ENCODE results near the gene ACTN3. TPM values are rescaled to one million over a fixed set of nuclear protein-coding genes. Genes with fewer than 3 reads are reported as not detected.

The ACTN3 gene
- total RNA-seq, 1 experiment from 2014 or later, result 18.5 TPM

DNA sequence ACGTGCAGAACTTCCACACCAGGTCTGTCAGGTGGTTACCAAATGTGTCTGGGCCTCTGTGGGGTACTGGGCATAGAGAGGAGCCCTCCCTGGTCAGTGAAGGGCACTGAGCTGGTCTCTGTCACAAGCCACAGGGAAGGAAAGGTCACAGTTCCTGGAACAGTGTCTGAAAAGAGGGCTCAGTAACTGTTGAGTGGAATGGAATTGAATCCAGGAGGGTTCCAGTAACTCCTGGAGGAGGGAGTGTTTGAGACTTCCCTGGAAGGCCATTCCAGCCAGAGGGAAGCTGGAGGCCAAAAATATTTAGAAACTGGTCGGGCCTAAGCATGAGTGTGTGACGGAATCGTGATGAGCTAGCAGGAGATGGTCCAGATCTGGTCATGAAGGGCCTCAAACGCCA is 7.9 kb downstream of the ACTN3 start:
- ChIA-PET POLR2A (no interaction called here), CTCF (interaction anchor here (1.0 kb wide), 1 partner anchor 38 kb away, joined by 3 read pairs; the partner anchor contains the start of gene CCDC87)
- DNase-seq (ENCODE audit: low spot score), result no peak
- Mint-ChIP-seq H3K4me3 (no peak overlapping the region), H3K4me1 (no peaks in the 10 kb centered on the region), H3K9me3 (no peaks in the 10 kb centered on the region), H3K27ac (no peak overlapping the region), H3K27me3 (ENCODE audit: low read depth) (peaks cover 6% of the 10 kb centered on the region), H3K36me3 (peaks cover 12% of the 10 kb centered on the region)
- TF ChIP-seq SMAD4 (CRISPR knock-in tag; IDR thresholded peaks at IDR 0.05), result no peak
- TF ChIP-seq ZNF425 (CRISPR knock-in tag; conservative IDR thresholded peaks at IDR 0.05), result no peak
- TF ChIP-seq, protein P1, sequence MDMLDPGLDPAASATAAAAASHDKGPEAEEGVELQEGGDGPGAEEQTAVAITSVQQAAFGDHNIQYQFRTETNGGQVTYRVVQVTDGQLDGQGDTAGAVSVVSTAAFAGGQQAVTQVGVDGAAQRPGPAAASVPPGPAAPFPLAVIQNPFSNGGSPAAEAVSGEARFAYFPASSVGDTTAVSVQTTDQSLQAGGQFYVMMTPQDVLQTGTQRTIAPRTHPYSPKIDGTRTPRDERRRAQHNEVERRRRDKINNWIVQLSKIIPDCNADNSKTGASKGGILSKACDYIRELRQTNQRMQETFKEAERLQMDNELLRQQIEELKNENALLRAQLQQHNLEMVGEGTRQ (CRISPR knock-in tag; IDR thresholded peaks at IDR 0.05), result no peak
- no peak for TF ChIP-seq CREM (CRISPR knock-in tag; IDR thresholded peaks at IDR 0.05)
- no peak for TF ChIP-seq FOXK1 (CRISPR knock-in tag; IDR thresholded peaks at IDR 0.05)
- TF ChIP-seq ZNF121 (CRISPR knock-in tag; IDR thresholded peaks at IDR 0.05), result no peak
- TF ChIP-seq TP53 (CRISPR knock-in tag; IDR thresholded peaks at IDR 0.05), result no peak
- TF ChIP-seq, protein P2, sequence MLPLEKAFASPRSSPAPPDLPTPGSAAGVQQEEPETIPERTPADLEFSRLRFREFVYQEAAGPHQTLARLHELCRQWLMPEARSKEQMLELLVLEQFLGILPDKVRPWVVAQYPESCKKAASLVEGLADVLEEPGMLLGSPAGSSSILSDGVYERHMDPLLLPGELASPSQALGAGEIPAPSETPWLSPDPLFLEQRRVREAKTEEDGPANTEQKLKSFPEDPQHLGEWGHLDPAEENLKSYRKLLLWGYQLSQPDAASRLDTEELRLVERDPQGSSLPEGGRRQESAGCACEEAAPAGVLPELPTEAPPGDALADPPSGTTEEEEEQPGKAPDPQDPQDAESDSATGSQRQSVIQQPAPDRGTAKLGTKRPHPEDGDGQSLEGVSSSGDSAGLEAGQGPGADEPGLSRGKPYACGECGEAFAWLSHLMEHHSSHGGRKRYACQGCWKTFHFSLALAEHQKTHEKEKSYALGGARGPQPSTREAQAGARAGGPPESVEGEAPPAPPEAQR (CRISPR knock-in tag; IDR thresholded peaks at IDR 0.05), result no peak
- no peak for TF ChIP-seq TEAD1 (CRISPR knock-in tag; IDR thresholded peaks at IDR 0.05)
- TF ChIP-seq, protein P3, sequence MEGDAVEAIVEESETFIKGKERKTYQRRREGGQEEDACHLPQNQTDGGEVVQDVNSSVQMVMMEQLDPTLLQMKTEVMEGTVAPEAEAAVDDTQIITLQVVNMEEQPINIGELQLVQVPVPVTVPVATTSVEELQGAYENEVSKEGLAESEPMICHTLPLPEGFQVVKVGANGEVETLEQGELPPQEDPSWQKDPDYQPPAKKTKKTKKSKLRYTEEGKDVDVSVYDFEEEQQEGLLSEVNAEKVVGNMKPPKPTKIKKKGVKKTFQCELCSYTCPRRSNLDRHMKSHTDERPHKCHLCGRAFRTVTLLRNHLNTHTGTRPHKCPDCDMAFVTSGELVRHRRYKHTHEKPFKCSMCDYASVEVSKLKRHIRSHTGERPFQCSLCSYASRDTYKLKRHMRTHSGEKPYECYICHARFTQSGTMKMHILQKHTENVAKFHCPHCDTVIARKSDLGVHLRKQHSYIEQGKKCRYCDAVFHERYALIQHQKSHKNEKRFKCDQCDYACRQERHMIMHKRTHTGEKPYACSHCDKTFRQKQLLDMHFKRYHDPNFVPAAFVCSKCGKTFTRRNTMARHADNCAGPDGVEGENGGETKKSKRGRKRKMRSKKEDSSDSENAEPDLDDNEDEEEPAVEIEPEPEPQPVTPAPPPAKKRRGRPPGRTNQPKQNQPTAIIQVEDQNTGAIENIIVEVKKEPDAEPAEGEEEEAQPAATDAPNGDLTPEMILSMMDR (IDR thresholded peaks at IDR 0.05), result no peak
- no peak for TF ChIP-seq ELF4 (CRISPR knock-in tag; IDR thresholded peaks at IDR 0.05; ENCODE audit: low read depth)
- TF ChIP-seq, protein P4, sequence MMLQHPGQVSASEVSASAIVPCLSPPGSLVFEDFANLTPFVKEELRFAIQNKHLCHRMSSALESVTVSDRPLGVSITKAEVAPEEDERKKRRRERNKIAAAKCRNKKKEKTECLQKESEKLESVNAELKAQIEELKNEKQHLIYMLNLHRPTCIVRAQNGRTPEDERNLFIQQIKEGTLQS (CRISPR knock-in tag; conservative IDR thresholded peaks at IDR 0.05), result no peak
- no peak for TF ChIP-seq ZNF317 (CRISPR knock-in tag; IDR thresholded peaks at IDR 0.05; ENCODE audit: borderline replicate concordance, low read depth)
- TF ChIP-seq HMGA2 (CRISPR knock-in tag; IDR thresholded peaks at IDR 0.05), result no peak
- TF ChIP-seq, protein P5, sequence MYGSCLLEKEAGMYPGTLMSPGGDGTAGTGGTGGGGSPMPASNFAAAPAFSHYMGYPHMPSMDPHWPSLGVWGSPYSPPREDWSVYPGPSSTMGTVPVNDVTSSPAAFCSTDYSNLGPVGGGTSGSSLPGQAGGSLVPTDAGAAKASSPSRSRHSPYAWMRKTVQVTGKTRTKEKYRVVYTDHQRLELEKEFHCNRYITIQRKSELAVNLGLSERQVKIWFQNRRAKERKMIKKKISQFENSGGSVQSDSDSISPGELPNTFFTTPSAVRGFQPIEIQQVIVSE (CRISPR knock-in tag; IDR thresholded peaks at IDR 0.05; ENCODE audit: borderline replicate concordance), result no peak
- TF ChIP-seq ZNF512 (CRISPR knock-in tag; IDR thresholded peaks at IDR 0.05; ENCODE audit: borderline replicate concordance), result no peak
- TF ChIP-seq ZNF138 (CRISPR knock-in tag; conservative IDR thresholded peaks at IDR 0.05), result no peak
- no peak for TF ChIP-seq ATF1 (CRISPR knock-in tag; IDR thresholded peaks at IDR 0.05)
- ATAC-seq, result no peak
